HG03025 (cell line): ENCODE measurements around the gene EPHB1.

Experiments
- ATAC-seq: cut with Tn5 transposase; IDR thresholded peaks from one replicate; pipeline ENCODE4 v1.9.1; 2021; ENCODE audit warnings: mild to moderate bottlenecking, moderate library complexity; ENCODE audit not compliant: unreplicated experiment, low FRiP score

EPHB1 gene

GRCh38 chr3:135138776-135139175, 343.7 kb downstream of the EPHB1 start:
- ATAC-seq: no peak

GRCh38 chr3:135140591-135140990, 345.5 kb downstream of the EPHB1 start:
- ATAC-seq: no peak

GRCh38 chr3:135141160-135141559, 346.1 kb downstream of the EPHB1 start:
- no peak for ATAC-seq

GRCh38 chr3:135141672-135142071, 346.6 kb downstream of the EPHB1 start:
- ATAC-seq: no peak

GRCh38 chr3:135142530-135142929, 347.5 kb downstream of the EPHB1 start:
- no peak for ATAC-seq

- ATAC-seq: no peak
Observed at GRCh38 chr3:135143474-135143873, 348.4 kb downstream of the EPHB1 start.

GRCh38 chr3:135145581-135145980, 350.5 kb downstream of the EPHB1 start:
- no peak for ATAC-seq

- ATAC-seq: no peak
Observed at GRCh38 chr3:135147657-135148056, 352.6 kb downstream of the EPHB1 start.

GRCh38 chr3:135148398-135149020, 353.4 kb downstream of the EPHB1 start:
- no peak for ATAC-seq

- ATAC-seq: no peak
Observed at GRCh38 chr3:135149707-135150681, 354.9 kb downstream of the EPHB1 start.

- ATAC-seq: no peak
Observed at GRCh38 chr3:135154186-135154585, 359.1 kb downstream of the EPHB1 start.

- no peak for ATAC-seq
Observed at GRCh38 chr3:135155228-135155627, 360.2 kb downstream of the EPHB1 start.

GRCh38 chr3:135155791-135156190, 360.7 kb downstream of the EPHB1 start:
- no peak for ATAC-seq

GRCh38 chr3:135157045-135157740, 362.1 kb downstream of the EPHB1 start:
- ATAC-seq: no peak

GRCh38 chr3:135158520-135158919, 363.5 kb downstream of the EPHB1 start:
- ATAC-seq: no peak

GRCh38 chr3:135159681-135160247, 364.7 kb downstream of the EPHB1 start:
- no peak for ATAC-seq

GRCh38 chr3:135161425-135161824, 366.4 kb downstream of the EPHB1 start:
- no peak for ATAC-seq

GRCh38 chr3:135163701-135164100, 368.6 kb downstream of the EPHB1 start:
- ATAC-seq: no peak

- ATAC-seq: no peak
Observed at GRCh38 chr3:135165260-135165659, 370.2 kb downstream of the EPHB1 start.

- no peak for ATAC-seq
Observed at GRCh38 chr3:135166266-135166825, 371.3 kb downstream of the EPHB1 start.
